Measurements from ENCODE around the gene N4BP2L1.

DNA sequence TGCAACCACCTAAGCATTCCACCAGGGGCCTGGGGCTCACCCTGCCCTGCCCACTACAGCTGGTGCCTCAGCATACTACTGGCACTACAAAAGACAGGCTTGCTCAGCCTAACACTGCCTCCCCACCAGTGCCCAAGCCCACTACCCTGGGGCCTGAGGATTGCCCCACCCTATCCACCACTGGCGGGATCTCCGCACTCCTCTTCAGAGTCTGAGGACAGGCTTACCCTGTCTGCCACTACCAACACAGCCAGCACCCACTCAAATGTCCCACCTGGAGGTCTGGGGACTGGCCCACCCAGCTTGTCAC lies 27.6 kb upstream of the N4BP2L1 start:
- TF ChIP-seq POLR2A (IDR thresholded peaks at IDR 0.05; ENCODE audit: extremely low read depth, insufficient read length) (no peak), MYC (IDR thresholded peaks at IDR 0.05; ENCODE audit: low read depth, low read length) (no peak)
- TF ChIP-seq, protein P1, sequence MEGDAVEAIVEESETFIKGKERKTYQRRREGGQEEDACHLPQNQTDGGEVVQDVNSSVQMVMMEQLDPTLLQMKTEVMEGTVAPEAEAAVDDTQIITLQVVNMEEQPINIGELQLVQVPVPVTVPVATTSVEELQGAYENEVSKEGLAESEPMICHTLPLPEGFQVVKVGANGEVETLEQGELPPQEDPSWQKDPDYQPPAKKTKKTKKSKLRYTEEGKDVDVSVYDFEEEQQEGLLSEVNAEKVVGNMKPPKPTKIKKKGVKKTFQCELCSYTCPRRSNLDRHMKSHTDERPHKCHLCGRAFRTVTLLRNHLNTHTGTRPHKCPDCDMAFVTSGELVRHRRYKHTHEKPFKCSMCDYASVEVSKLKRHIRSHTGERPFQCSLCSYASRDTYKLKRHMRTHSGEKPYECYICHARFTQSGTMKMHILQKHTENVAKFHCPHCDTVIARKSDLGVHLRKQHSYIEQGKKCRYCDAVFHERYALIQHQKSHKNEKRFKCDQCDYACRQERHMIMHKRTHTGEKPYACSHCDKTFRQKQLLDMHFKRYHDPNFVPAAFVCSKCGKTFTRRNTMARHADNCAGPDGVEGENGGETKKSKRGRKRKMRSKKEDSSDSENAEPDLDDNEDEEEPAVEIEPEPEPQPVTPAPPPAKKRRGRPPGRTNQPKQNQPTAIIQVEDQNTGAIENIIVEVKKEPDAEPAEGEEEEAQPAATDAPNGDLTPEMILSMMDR (IDR thresholded peaks at IDR 0.05; ENCODE audit: low read depth, low read length): no peak
- TF ChIP-seq, protein P2, sequence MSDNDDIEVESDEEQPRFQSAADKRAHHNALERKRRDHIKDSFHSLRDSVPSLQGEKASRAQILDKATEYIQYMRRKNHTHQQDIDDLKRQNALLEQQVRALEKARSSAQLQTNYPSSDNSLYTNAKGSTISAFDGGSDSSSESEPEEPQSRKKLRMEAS (IDR thresholded peaks at IDR 0.05; ENCODE audit: low read depth, low read length): no peak
